NCI-H2107 treated with DMSO at 0.1 percent for 48 hours (cell line): ENCODE results near the gene RIMS1.

Source experiments
- DNase-seq: peaks from one replicate; lab custom pipeline; 2025; ENCODE audit not compliant: unreplicated experiment; lab: John Stamatoyannopoulos, UW

Gene RIMS1

DNA sequence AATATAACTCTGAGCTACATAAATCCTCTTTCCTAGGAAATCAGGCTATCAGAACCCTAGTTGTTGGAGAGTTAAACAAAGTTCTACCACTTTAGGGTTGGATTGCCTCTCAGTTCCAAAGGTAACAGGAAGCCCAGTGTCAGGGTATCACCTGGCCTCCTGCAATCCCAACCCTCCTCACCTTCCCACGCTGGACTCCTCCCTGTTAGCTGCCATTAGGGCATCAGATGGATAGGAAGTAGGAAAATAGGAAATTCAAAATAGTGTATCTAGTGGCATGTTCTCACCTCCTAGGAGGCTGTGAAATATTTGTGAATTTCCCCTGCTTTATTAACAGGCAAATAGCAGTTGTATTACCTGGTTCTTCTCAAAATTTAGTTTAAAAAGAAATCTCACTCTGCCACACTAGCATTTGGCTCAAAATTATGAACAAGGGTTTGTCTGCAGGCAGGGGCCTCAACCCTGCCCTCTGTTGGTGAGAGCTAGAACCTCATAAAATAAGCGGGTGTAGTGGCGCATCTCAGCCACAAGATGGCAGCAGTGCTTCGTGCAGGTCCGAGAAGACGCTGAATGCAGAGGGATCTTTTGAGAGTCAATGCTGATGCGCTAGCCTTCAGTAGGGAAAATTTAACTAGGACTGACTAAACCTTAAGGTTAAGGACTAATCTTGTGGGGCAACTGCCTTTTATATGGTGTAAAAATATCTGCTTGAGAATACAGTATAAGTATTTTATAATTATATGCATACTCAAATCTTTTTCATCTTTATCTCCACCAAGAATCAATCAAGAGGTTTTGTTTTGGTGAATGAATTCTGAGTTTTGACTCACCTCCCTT lies 525.7 kb downstream of the RIMS1 start:
- peak; percentile 34 for DNase-seq

DNA sequence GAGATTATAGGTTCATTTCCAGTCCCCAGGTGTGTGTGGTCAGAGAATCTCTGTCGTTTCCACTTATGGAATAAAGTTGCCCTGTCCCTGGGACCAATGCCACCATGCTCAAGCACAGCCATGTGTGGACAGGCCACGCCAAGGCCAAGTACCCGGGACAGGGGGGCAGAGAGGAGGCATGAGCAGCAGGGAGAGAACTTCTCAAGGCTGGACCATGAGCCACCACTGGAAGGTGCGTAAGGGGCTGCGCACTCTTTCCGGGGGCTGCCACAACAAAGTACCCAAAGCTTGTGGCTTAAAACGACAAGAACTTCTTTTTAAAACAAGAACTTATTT lies 526.3 kb downstream of the RIMS1 start:
- no peak for DNase-seq

DNA sequence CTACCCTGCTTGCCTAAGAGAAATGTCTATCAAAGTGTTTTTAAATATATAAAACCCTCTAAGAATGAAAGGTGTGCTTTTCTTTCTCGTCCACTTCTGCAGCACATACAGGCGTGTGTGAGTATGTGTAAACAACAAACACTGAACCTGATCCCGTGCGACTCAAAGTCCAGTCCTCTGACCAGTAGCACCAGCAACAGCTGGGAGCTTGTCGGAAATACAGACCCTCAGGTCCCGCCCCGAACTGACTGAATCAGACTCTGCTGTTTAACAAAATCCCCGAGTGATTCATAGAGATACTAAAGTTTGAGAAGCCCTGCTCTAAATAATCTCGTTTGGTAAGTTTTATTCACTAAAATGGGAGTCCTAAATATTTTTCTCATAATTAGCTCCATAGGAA lies 527.5 kb downstream of the RIMS1 start:
- no peak for DNase-seq

DNA sequence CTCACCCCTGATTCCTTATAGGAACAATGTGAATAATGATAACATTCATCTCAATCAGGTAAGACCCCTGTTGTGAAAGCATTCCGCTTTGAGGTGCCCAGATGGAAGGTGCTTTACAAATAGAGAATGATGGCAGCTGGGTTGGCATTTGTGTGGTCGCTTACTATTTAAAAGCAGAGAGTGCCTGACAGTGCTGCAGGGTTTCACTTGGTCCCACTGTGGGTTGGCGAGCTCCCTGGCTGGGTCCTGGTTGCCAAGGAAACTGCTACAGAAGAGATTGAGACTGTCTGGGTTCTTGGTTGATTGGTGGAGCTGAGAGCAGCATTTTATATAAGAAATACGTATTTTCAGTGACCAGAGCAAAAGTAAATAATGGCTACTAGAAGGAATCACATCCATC lies 528.3 kb downstream of the RIMS1 start:
- DNase-seq = no peak

DNA sequence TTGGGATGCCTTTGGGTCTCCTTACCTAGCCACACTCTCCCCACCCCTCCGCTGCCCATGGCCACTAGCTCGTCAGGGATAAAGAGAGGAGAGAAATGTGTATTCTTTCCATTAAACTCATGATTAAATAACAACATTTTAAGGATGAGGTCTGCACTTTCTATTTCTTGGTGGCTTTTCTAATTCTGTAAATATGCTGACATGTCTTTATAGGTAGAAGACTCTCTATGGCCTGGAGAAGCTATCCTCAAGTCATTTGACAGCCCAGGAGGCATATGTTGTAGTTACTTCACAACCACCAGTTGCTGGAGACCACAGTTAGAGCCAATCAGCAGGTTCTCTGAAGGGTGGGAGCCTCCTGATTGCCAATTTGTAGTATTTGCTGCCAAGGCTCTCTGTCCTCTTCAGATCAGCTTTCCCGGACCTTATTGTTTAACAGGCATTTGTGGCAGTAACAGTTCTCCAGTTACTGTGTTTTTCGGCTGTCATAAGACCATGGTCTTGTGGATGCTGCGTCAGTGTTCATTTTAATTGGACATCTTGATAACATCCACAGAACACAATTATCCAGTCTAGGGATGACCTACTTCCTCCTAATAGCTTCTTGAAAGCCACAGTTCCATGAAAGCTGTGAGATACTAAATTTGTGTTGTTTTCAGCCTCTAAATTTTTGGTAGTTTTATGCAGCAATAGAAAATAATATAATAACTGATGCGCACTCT lies 530.6 kb downstream of the RIMS1 start:
- no peak for DNase-seq

DNA sequence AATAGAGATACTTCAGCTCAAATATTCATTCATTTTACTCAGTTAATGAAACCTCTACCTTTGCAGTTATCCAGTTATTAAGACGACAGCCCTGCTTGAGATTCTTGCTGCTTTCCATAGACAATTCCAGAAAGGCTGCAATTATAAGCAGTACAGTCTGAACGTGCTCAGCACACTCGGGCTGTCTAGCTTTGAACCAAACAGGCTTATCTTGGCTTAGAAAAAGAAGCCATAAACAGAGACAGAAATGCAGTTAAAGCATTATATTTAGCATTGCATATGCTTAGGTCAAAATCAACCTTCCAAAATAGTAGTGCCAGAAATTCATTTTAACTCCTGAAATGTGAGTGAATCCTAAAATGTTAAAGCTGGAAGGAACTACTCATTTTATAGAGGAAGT lies 531.4 kb downstream of the RIMS1 start:
- no peak for DNase-seq

DNA sequence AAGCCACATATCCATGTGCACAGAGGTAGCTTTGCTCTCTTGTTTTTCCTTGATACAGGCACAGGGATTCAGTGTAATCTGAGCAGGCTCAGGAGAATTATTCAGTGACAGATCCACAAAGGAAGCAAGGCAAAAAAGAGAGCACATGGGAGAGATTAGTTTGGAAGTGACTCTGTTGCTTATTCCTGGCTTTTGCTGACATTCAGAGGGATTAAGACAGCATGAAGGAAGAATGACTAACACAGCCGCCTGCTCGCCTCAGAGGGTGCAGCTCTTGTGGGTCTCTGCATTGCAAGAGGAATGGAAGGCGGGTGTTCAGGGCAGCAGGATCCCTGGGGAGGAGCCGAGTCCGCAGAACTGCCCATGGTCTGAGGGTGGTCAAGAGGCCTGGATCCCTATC lies 532.1 kb downstream of the RIMS1 start:
- DNase-seq = no peak

DNA sequence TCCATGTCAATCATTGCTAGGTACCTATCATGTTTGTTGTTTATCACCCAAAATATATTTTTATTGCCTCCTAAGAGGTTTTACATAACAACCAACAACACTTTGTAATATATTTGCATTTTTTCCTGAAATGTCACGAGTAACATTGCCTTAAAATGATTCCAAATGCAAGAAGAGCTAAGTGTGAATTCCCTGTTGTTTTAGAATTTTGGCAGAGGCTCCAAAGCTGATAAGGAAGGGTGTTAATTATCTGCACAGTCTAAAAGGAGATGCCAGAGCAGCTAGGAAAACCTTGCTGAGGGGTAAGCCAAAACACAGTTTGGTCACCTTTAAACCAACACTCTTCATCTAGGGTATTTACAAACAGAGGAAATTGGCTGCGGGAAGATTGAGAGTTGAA lies 533.6 kb downstream of the RIMS1 start:
- DNase-seq = no peak

DNA sequence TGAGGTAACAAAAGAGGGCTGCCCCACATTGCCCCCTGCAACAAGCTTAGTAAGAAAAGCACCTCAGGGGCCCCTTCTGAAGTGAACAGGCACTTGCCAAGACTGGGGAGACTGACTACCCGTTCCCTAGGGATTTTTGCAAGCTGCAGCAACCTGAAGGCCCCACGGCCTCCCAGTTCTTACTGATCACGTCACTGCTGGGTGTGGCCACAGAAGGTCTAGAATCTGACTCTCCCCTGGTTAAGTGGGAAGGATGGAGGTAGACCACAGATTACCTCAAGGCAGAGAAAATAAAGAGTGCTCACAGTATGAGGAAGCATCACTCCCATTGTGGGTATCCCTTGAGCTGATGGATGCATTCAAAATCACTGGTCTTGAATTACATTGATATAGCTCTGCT lies 534.1 kb downstream of the RIMS1 start:
- DNase-seq = no peak

DNA sequence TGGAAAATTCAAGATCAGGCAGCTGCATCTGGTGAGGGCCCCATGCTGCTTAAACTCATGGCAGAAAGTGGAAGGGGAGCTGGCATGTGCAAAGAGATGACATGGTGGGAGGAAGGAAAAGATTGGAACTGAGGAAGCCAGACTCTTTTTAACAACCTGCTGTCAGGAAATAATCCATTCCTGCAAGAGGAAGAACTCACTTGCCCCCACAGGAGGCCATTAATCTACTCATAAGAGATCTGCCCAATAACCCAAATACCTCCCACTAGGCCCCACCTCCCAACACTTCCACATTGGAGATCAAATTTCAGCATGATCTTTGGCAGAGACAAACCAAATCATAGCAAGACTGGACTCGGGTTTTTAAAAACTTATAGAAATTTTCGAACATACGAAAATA lies 535.0 kb downstream of the RIMS1 start:
- DNase-seq = no peak

DNA sequence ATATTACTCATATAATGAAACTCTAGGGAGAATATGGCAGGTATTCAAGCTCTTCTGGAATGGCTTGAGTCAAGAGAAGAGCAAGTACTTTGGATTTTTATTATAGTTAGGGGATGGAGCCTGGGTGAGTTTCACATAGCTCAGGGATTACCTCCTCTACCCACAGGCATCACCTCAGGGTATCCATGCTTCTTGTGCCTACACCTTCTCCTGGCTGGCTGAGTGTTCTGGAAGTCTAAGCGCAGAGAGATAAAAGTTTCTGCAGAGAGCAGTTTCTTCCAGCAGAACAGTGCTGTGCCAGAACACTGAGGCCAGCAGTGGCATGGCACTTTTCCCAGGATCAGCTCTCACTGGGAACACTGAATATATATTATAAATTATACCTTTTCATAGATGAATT lies 535.8 kb downstream of the RIMS1 start:
- DNase-seq = no peak

DNA sequence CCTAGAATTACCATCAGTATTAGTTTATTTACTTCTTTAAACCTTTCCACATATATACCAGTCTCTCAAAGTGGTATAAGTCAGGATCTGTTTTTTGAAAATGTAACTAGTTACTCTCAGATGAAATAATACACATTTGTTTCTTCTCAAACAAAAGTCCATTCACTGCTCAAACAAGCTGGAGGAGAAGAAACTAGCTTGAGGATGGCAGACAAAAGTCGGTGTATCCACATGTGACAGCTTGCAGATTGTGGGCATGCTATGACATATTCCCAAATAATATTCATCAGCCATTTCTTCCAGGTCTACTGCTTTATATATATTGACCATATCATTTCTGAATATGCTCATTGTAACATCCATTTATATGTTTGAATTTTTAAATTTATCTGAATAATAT lies 538.1 kb downstream of the RIMS1 start:
- DNase-seq = no peak

DNA sequence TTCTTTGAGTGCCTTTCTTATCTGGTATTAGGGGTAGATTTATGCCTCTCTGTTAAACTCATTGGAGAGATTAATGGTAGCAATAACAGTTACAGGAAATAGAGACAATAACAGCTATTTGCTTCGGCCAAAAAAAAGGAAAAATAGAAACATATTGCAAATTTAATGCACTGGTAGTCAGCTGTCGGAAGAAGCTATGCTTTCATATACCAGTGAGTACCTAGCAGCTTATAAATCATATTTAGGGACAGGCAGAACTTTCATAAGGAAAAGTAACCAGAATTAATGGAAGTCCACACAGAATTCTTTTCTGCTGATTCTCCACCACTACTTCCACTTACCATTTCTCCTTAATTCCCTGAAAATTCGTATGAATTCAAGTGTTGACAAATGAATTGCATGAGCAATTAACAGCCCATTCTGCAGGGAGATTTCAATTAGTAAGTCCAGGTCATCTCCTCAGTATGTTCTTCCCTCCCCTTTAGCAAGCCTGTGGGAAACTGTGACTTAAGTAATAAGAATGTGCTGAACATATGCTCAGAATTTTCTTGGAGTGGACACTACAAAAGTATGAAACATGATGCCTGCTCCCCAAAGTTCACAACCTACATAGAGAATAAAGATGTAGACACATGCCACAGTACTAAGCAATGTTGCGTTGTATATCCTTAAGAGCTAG lies 538.8 kb downstream of the RIMS1 start:
- DNase-seq = no peak

DNA sequence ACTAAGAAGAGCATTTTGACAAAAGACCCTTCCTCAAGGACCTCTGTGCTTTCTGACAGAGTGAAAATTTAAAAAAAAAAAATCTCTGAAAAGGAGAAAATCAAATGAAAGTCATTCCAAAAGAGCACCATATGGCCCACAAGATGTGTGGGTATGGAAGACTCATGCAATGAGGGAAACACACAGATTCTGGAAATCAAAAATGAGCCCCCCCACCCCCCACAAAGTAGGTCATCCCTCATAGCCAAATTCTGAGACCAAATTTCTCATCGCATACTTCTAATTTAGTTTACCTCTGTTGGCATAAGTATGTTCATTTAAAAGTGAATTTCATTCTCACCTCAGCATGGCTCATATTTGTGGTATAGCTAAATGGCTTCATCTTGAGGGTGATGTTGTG lies 554.3 kb downstream of the RIMS1 start:
- DNase-seq = no peak

DNA sequence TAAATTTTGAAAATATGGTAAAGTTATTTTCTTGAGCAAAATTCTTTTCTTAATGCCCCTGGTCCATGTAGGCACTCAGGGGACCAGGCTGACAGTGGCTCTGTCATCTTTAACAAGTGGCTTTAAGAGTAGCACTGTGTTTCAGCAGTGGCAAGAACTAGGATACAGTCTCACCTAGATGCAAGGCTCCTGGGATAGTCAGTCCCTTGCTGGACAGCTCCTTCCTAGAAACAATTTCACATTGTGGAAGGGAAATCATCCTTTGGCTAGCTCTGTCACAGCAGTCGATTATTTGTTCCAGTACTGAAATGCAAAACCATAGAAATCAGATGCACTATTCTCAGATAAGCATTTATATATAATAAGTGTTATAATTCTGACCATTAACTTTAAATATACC lies 560.1 kb downstream of the RIMS1 start:
- no peak for DNase-seq
